K562 (cell line): ENCODE measurements around the gene ADRB1. TPM values are rescaled to one million over a fixed set of nuclear protein-coding genes. Genes with fewer than 3 reads are reported as not detected.

Experiments
- ATAC-seq: fragments of 200-7000 bp; cut with Tn5 transposase; 3 replicates; pipeline ENCODE4 v1.9.1; 2020; ENCODE audit warnings: moderate library complexity
- BruUV-seq: library from RNA; stranded (reverse); fragments of 400-500 nt; replicated peaks from 2 replicates; lab custom pipeline; 2021; lab: Mats Ljungman, UMichigan
- CTCF ChIA-PET: fragments of 300-600 bp; formaldehyde crosslinking; extraction: SDS; loops from one replicate; lab custom pipeline; 2021; ENCODE audit warnings: low intra/inter-chr PET ratio; lab: Yijun Ruan, JAX
- POLR2A ChIA-PET: fragments of 300-600, 350-650 bp; sonication (Branson Sonifier 250); formaldehyde crosslinking; extraction: SDS; loops from one replicate; lab custom pipeline; 2021; ENCODE audit warnings: antibody characterized with exemption, inconsistent platforms; lab: Yijun Ruan, JAX
- DNase-seq, 4 experiments: peaks; one replicate each; pipeline versions ENCODE4 v3.0.0 to v3.0.0-alpha.2; 2011 to 2018; ENCODE audit warnings: low spot score in 3 of 4, mixed read lengths in 3 of 4; ENCODE audit errors: extremely low read depth in 1 of 4
- FAIRE-seq: peaks from 2 replicates; lab custom pipeline; 2011; peaks lifted over from hg19 to GRCh38; lab: Jason Lieb, UNC
- H2AFZ ChIP-seq: 2 replicates; pipeline ENCODE4 v1.6.0; 2011; ENCODE audit warnings: low read depth, low read length, control low read depth, inconsistent platforms
- H3K27ac ChIP-seq: fragments of 200-600 bp; 3 replicates; pipeline ENCODE4 v1.8.0; 2011; ENCODE audit warnings: low read depth, mild to moderate bottlenecking, control low read depth, inconsistent platforms, low read length, moderate library complexity, mixed read lengths; ENCODE audit errors: extremely low read depth
- H3K27me3 ChIP-seq, 2 experiments: fragments of 300-600 bp in 1 of 2; 2 replicates in 1 of 2; 3 replicates in 1 of 2; pipeline versions ENCODE4 v1.6.0 to v1.8.0; 2011; ENCODE audit warnings: inconsistent platforms in 2 of 2, low read length in 2 of 2, mild to moderate bottlenecking in 1 of 2, mixed read lengths in 1 of 2, moderate library complexity in 1 of 2; ENCODE audit not compliant: control insufficient read depth in 2 of 2, insufficient read depth in 2 of 2
- H3K36me3 ChIP-seq: fragments of 300-600 bp; 3 replicates; pipeline ENCODE4 v1.8.0; 2011; ENCODE audit warnings: mild to moderate bottlenecking, low read length, inconsistent platforms; ENCODE audit not compliant: control insufficient read depth, insufficient read depth
- H3K4me1 ChIP-seq, 2 experiments: fragments of 200-600 bp in 1 of 2; replicated peaks in 1 of 2; 2 replicates in 1 of 2; 3 replicates in 1 of 2; pipeline versions ENCODE4 v1.5.1 to v1.8.0; 2011; ENCODE audit warnings: inconsistent platforms in 2 of 2, low read length in 2 of 2, mild to moderate bottlenecking in 1 of 2, mixed read lengths in 1 of 2, moderate library complexity in 1 of 2; ENCODE audit not compliant: control insufficient read depth in 2 of 2, insufficient read depth in 2 of 2
- H3K4me2 ChIP-seq: 2 replicates; pipeline ENCODE4 v1.6.1; 2011; ENCODE audit warnings: low read length, control low read depth, inconsistent platforms, mixed read lengths; ENCODE audit not compliant: insufficient read depth
- H3K4me3 ChIP-seq: fragments of 200-600 bp; sonication (generic), shearing (Covaris generic); 2 replicates; pipeline ENCODE4 v1.5.1; 2016; ENCODE audit warnings: control low read depth, inconsistent platforms
- H3K79me2 ChIP-seq: fragments of 200-600 bp; 3 replicates; pipeline ENCODE4 v1.8.0; 2011; ENCODE audit warnings: low read length, inconsistent platforms; ENCODE audit not compliant: control insufficient read depth, insufficient read depth
- H3K9ac ChIP-seq, 2 experiments: 2 replicates each; pipeline versions ENCODE4 v1.6.0 to v1.6.1; 2011; ENCODE audit warnings: low read depth in 2 of 2, low read length in 2 of 2, control low read depth in 1 of 2, inconsistent platforms in 1 of 2, mild to moderate bottlenecking in 1 of 2, mixed read lengths in 1 of 2; ENCODE audit not compliant: insufficient read depth in 1 of 2
- H3K9me1 ChIP-seq: one replicate; pipeline ENCODE4 v1.6.0; 2011; ENCODE audit warnings: inconsistent platforms, mild to moderate bottlenecking, low read length, moderate library complexity; ENCODE audit not compliant: control insufficient read depth, insufficient read depth
- H3K9me3 ChIP-seq: replicated peaks from 2 replicates; pipeline ENCODE4 v1.5.1; 2011; ENCODE audit warnings: low read depth, low read length, inconsistent platforms; ENCODE audit not compliant: control insufficient read depth, insufficient read depth
- H4K20me1 ChIP-seq: replicated peaks from 2 replicates; pipeline ENCODE4 v1.6.1; 2011; ENCODE audit warnings: low read length, inconsistent platforms, mixed read lengths; ENCODE audit not compliant: control insufficient read depth, insufficient read depth
- MEIS2 ChIP-seq: fragments of 450-650 bp; IDR thresholded peaks from 2 replicates; pipeline ENCODE4 v1.6.1; 2014; ENCODE audit warnings: mild to moderate bottlenecking; ENCODE audit not compliant: partially characterized antibody
- NR2C2 ChIP-seq, 2 experiments: fragments of 200-800 bp in 1 of 2; sonication (Bioruptor generic) in 1 of 2; sonication (generic) in 1 of 2; formaldehyde crosslinking in 1 of 2; IDR thresholded peaks; 2 replicates each; pipeline versions ENCODE4 v1.6.1 to v1.8.0; 2016 to 2022; ENCODE audit warnings: mild to moderate bottlenecking in 1 of 2, missing compliant biosample characterization in 1 of 2, missing genetic modification characterization in 1 of 2, missing genetic modification reagents in 1 of 2
- TBL1XR1 ChIP-seq, 2 experiments: IDR thresholded peaks; 2 replicates each; pipeline ENCODE4 v1.6.1; 2012; ENCODE audit warnings: improper control_type of control experiment in 2 of 2, low read length in 2 of 2, mild to moderate bottlenecking in 1 of 2
- TRIM24 ChIP-seq, 2 experiments: fragments of 450-650 bp; IDR thresholded peaks; 2 replicates each; pipeline ENCODE4 v1.6.1; 2016
- ZNF175 ChIP-seq: fragments of 200-800 bp; sonication (Bioruptor generic); IDR thresholded peaks from 2 replicates; pipeline ENCODE4 v1.6.1; 2016; ENCODE audit warnings: low read depth, mild to moderate bottlenecking, missing genetic modification characterization, missing compliant biosample characterization
- WGBS: fragments of 100-300 bp; shearing (Covaris generic); methylation state at CpG from one replicate; pipeline ENCODE4 v1.1.6; 2016; ENCODE audit warnings: low coverage, mixed read lengths; ENCODE audit not compliant: insufficient coverage; ENCODE audit errors: missing lambda C conversion rate; 5-methylcytosine and 5-hydroxymethylcytosine counted together
- in situ Hi-C: fragments of 300-500 bp; cut with MboI; formaldehyde crosslinking; loops from 4 replicates; pipeline ENCODE4 v1.15.0; 2018; ENCODE audit warnings: inconsistent platforms, mixed read lengths
- intact Hi-C: fragments of 100-400 bp; cut with micrococcal nuclease; formaldehyde crosslinking; loops from 2 replicates; pipeline ENCODE4 v1.14.2; 2022
- polyA plus RNA-seq, 8 experiments: library from polyadenylated mRNA; depleted of rRNA in 4 of 8; stranded (reverse) in 5 of 8; unstranded in 3 of 8; fragments of >200 nt; fragmentation: Nextera tagmentation in 2 of 8; fragmentation: Illumina TruSeq in 1 of 8; extraction: Ambion mirVana in 2 of 8; extraction: Trizol in 1 of 8; gene quantifications; 2 replicates each; pipeline versions ENCODE4 v1.2.1 to v1.2.3, GENCODE V29; 2011 to 2014; ENCODE audit warnings: inconsistent platforms in 1 of 8, missing spikeins in 1 of 8
- total RNA-seq, 7 experiments: library from RNA; depleted of rRNA in 6 of 7; stranded (reverse); fragments of >200 nt in 6 of 7; fragmentation: Illumina TruSeq in 2 of 7; extraction: Trizol in 2 of 7; gene quantifications; 2 replicates each; pipeline versions ENCODE4 v1.2.1 to v1.2.3, GENCODE V29; 2011 to 2021; ENCODE audit warnings: low replicate concordance in 1 of 7
- TF ChIP-seq, protein P1 (sequence below): fragments of 200-800 bp; sonication (Bioruptor generic); IDR thresholded peaks from 2 replicates; pipeline ENCODE4 v1.6.1; 2017; ENCODE audit warnings: missing genetic modification characterization, missing compliant biosample characterization
- TF ChIP-seq, protein P2 (sequence below): fragments of 450-650 bp; IDR thresholded peaks from 2 replicates; pipeline ENCODE4 v1.6.1; 2016

The ADRB1 gene
- total and polyA plus RNA-seq, 9 of the 15 experiments (the other 6 are each of a cell fraction or from before 2014, with no cell fraction given), result 0.07 to 0.11 (median 0.09) TPM; not detected in 6

DNA sequence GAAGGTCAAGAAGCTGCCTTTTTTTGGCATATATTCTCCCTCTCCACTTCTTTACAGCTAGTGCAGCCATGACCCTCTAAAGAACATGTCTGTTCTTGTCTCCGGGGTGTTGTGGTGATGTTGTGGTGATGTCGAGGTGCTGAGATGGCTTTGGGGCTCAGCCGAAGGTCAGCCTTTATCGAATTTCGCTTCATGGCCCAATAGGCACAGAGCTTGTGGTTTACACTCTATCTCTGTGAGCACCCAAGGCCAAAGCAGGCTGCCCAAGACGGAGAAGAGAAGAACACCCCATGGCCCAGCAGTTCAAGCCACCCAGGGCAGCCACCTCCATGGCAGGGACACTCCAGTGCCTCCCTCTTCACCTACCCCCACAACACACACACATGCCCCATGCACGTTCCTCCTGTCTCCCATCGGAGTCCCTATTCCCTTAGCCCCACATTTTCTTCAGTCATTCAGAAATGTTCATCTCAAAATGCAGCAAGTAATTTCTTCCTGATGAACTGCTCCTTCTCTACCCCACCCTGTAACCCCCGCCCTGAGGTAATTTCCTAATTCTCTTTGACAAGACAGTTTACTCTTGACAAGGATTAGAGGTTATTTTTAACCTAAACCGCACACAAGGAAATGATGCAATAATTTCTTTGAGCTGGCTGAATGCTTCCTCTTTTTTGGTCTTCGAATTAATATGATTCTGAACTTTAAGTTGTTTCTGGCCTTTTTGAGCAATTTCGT lies 18.6 kb upstream of the ADRB1 start:
- Histone ChIP-seq H4K20me1 (no peaks in the 10 kb centered on the region), H3K4me2 (peak overlapping the region; percentile 60; the same call in 1 of the 2 replicates), H3K79me2 (no peaks in the 10 kb centered on the region), H3K36me3 (no peaks in the 10 kb centered on the region), H2AFZ (peak overlapping the region; percentile 81), H3K27me3 (no peaks in the 10 kb centered on the region; a peak in 1 of 5 replicates), H3K4me1 (peaks cover 5 to 15% of the 10 kb centered on the region in 2 experiments; a peak in 4 of 5 replicates), H3K4me3 (no peak overlapping the region), H3K9me1 (no peaks in the 10 kb centered on the region), H3K27ac (peak overlapping the region; percentile 76), H3K9ac (peak overlapping the region in 1 of 2 experiments; percentile 38; a peak in 1 of 4 replicates), H3K9me3 (no peaks in the 10 kb centered on the region)
- ChIA-PET POLR2A (no interaction called here), CTCF (no interaction called here)
- BruUV-seq, result no TSS peak
- 6% methylated on average over 11 of the region's 12 CpGs for WGBS
- peak; percentile 72 for FAIRE-seq
- peak; percentile 84 for ATAC-seq
- peak in 2 of 4 experiments; percentile 25 for DNase-seq
- intact Hi-C loops (loop anchor here (10.0 kb wide), 1 partner anchor 170 kb away; the partner anchor contains the start of genes DCLRE1A and NHLRC2), in situ Hi-C loops (no loop called here)
- TF ChIP-seq ZNF175 (0 out of 2 replicates have a peak, but pooled peaks have one; percentile 7), NR2C2 (CRISPR knock-in tag; IDR thresholded peaks at IDR 0.05) (no peak), NR2C2 (tag; IDR thresholded peaks at IDR 0.05) (peak; percentile 37; the same call in 1 of the 2 replicates), TBL1XR1 (IDR thresholded peaks at IDR 0.05; ENCODE audit: low read length in 2 of 2) (0 out of 4 replicates have a peak, but pooled peaks of 1 of the 2 experiments have one; percentile 26), TRIM24 (IDR thresholded peaks at IDR 0.05) (peak; percentile 78 to 87), MEIS2 (peak; percentile 58)
- TF ChIP-seq, protein P1, sequence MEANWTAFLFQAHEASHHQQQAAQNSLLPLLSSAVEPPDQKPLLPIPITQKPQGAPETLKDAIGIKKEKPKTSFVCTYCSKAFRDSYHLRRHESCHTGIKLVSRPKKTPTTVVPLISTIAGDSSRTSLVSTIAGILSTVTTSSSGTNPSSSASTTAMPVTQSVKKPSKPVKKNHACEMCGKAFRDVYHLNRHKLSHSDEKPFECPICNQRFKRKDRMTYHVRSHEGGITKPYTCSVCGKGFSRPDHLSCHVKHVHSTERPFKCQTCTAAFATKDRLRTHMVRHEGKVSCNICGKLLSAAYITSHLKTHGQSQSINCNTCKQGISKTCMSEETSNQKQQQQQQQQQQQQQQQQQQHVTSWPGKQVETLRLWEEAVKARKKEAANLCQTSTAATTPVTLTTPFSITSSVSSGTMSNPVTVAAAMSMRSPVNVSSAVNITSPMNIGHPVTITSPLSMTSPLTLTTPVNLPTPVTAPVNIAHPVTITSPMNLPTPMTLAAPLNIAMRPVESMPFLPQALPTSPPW (CRISPR knock-in tag), result peak; percentile 81
- TF ChIP-seq, protein P2, sequence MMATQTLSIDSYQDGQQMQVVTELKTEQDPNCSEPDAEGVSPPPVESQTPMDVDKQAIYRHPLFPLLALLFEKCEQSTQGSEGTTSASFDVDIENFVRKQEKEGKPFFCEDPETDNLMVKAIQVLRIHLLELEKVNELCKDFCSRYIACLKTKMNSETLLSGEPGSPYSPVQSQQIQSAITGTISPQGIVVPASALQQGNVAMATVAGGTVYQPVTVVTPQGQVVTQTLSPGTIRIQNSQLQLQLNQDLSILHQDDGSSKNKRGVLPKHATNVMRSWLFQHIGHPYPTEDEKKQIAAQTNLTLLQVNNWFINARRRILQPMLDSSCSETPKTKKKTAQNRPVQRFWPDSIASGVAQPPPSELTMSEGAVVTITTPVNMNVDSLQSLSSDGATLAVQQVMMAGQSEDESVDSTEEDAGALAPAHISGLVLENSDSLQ, result 0 out of 2 replicates have a peak, but pooled peaks have one; percentile 13
